H1 (cell line): ENCODE results near the gene TMEM182. TPM values are rescaled to one million over a fixed set of nuclear protein-coding genes. Genes with fewer than 3 reads are reported as not detected.

Experiments used
- CTCF ChIA-PET: fragments of 300-600 bp; sonication (Branson Sonifier 250); formaldehyde crosslinking; loops from one replicate; lab custom pipeline; 2021; ENCODE audit not compliant: partially characterized antibody; lab: Charles Lee
- POLR2A ChIA-PET: fragments of 300-600 bp; sonication (Branson Sonifier 250); formaldehyde crosslinking; loops from one replicate; lab custom pipeline; 2021; ENCODE audit warnings: inconsistent platforms; ENCODE audit not compliant: partially characterized antibody; lab: Charles Lee
- DNase-seq, 2 experiments: peaks; one replicate each; pipeline versions ENCODE4 v3.0.0 to v3.0.0-alpha.2; 2010 to 2022; ENCODE audit warnings: low spot score in 2 of 2, low read depth in 1 of 2, mixed read lengths in 1 of 2
- FAIRE-seq: peaks from 2 replicates; lab custom pipeline; 2011; peaks lifted over from hg19 to GRCh38; lab: Jason Lieb, UNC
- H2AFZ ChIP-seq: 2 replicates; pipeline ENCODE4 v1.8.1; 2012; ENCODE audit warnings: low read length, inconsistent platforms
- H2AK5ac ChIP-seq: 2 replicates; pipeline ENCODE4 v1.6.1; 2013; ENCODE audit warnings: low read depth, low read length
- H2BK120ac ChIP-seq: replicated peaks from 2 replicates; pipeline ENCODE3; 2013; ENCODE audit warnings: low read depth, low read length, inconsistent platforms
- H2BK12ac ChIP-seq: 2 replicates; pipeline ENCODE4 v1.6.1; 2013; ENCODE audit warnings: low read depth, low read length
- H2BK15ac ChIP-seq: 2 replicates; pipeline ENCODE4 v1.6.1; 2013; ENCODE audit warnings: low read length
- H2BK20ac ChIP-seq: 2 replicates; pipeline ENCODE4 v1.6.1; 2013; ENCODE audit warnings: low read length
- H2BK5ac ChIP-seq: 2 replicates; pipeline ENCODE4 v1.6.1; 2013; ENCODE audit warnings: low read depth, low read length
- H3K14ac ChIP-seq: 2 replicates; pipeline ENCODE4 v1.6.1; 2013; ENCODE audit warnings: inconsistent platforms; ENCODE audit not compliant: insufficient read length
- H3K18ac ChIP-seq: 2 replicates; pipeline ENCODE4 v1.6.1; 2013; ENCODE audit warnings: low read length; ENCODE audit errors: extremely low read depth
- H3K23ac ChIP-seq: 2 replicates; pipeline ENCODE4 v1.6.1; 2013; ENCODE audit warnings: inconsistent platforms; ENCODE audit not compliant: insufficient read length
- H3K23me2 ChIP-seq: 2 replicates; pipeline ENCODE4 v1.6.1; 2013; ENCODE audit warnings: low read depth, low read length
- H3K27ac ChIP-seq: 2 replicates; pipeline ENCODE4 v1.6.1; 2011; ENCODE audit warnings: low read depth, low read length, inconsistent platforms
- H3K27me3 ChIP-seq, 4 experiments: replicated peaks in 1 of 4; 1 replicate in 1 of 4; 2 replicates in 3 of 4; pipeline versions ENCODE4 v1.6.1 to v1.8.1; 2011 to 2013; ENCODE audit warnings: low read length in 3 of 4, mild to moderate bottlenecking in 3 of 4, inconsistent platforms in 2 of 4, mixed read lengths in 2 of 4, moderate library complexity in 1 of 4; ENCODE audit not compliant: control insufficient read depth in 3 of 4, insufficient read depth in 3 of 4; ENCODE audit errors: extremely low read depth in 1 of 4
- H3K36me3 ChIP-seq, 4 experiments: 2 replicates each; pipeline versions ENCODE4 v1.6.1 to v1.8.1; 2011 to 2013; ENCODE audit warnings: mild to moderate bottlenecking in 4 of 4, low read length in 3 of 4, moderate library complexity in 2 of 4, control low read depth in 1 of 4, inconsistent platforms in 1 of 4; ENCODE audit not compliant: insufficient read depth in 4 of 4, control insufficient read depth in 2 of 4
- H3K4ac ChIP-seq: replicated peaks from 2 replicates; pipeline ENCODE3; 2013; ENCODE audit warnings: low read length, low read depth, mixed read lengths, inconsistent platforms; ENCODE audit not compliant: insufficient read length
- H3K4me1 ChIP-seq, 4 experiments: replicated peaks in 1 of 4; 1 replicate in 1 of 4; 2 replicates in 3 of 4; pipeline versions ENCODE4 v1.6.1 to v1.8.1; 2011 to 2013; ENCODE audit warnings: low read length in 3 of 4, inconsistent platforms in 2 of 4, mixed read lengths in 1 of 4; ENCODE audit not compliant: insufficient read depth in 4 of 4, control insufficient read depth in 3 of 4
- H3K4me2 ChIP-seq, 2 experiments: 2 replicates each; pipeline versions ENCODE4 v1.6.1 to v1.8.1; 2011 to 2013; ENCODE audit warnings: low read depth in 2 of 2, low read length in 2 of 2, control low read depth in 1 of 2, inconsistent platforms in 1 of 2, mild to moderate bottlenecking in 1 of 2; ENCODE audit not compliant: insufficient read depth in 1 of 2
- H3K4me3 ChIP-seq, 4 experiments: fragments of 200-600, 300-600 bp in 1 of 4; sonication (generic), shearing (Covaris generic), sonication (Bioruptor Twin) in 1 of 4; 2 replicates each; pipeline versions ENCODE4 v1.5.1 to v1.8.1; 2011 to 2016; ENCODE audit warnings: low read length in 4 of 4, low read depth in 3 of 4, control low read depth in 2 of 4, inconsistent platforms in 2 of 4, mild to moderate bottlenecking in 2 of 4, mixed read lengths in 1 of 4, moderate library complexity in 1 of 4; ENCODE audit not compliant: insufficient read depth in 2 of 4; ENCODE audit errors: extremely low read depth in 1 of 4
- H3K56ac ChIP-seq: replicated peaks from 2 replicates; pipeline ENCODE3; 2013; ENCODE audit warnings: low read depth, mild to moderate bottlenecking, mixed read lengths, low read length, inconsistent platforms; ENCODE audit not compliant: insufficient read length
- H3K79me1 ChIP-seq: 2 replicates; pipeline ENCODE4 v1.6.1; 2013; ENCODE audit warnings: low read depth, low read length, control low read depth
- H3K79me2 ChIP-seq, 2 experiments: 2 replicates each; pipeline versions ENCODE4 v1.6.1 to v1.8.1; 2012 to 2013; ENCODE audit warnings: low read length in 2 of 2, mild to moderate bottlenecking in 2 of 2, inconsistent platforms in 1 of 2; ENCODE audit not compliant: insufficient read depth in 2 of 2, control insufficient read depth in 1 of 2
- H3K9ac ChIP-seq, 4 experiments: replicated peaks in 1 of 4; 1 replicate in 1 of 4; 2 replicates in 3 of 4; pipeline versions ENCODE4 v1.6.1 to v1.8.1; 2011 to 2013; ENCODE audit warnings: low read depth in 3 of 4, low read length in 3 of 4, control low read depth in 2 of 4, mild to moderate bottlenecking in 2 of 4, moderate library complexity in 2 of 4, inconsistent platforms in 1 of 4; ENCODE audit errors: extremely low read depth in 1 of 4
- H3K9me3 ChIP-seq, 2 experiments: 2 replicates each; pipeline versions ENCODE4 v1.6.1 to v1.8.1; 2012 to 2013; ENCODE audit warnings: mild to moderate bottlenecking in 2 of 2, moderate library complexity in 2 of 2, control low read depth in 1 of 2, inconsistent platforms in 1 of 2, low read depth in 1 of 2, low read length in 1 of 2, mixed read lengths in 1 of 2; ENCODE audit not compliant: insufficient read depth in 2 of 2
- H4K20me1 ChIP-seq, 2 experiments: replicated peaks in 1 of 2; 2 replicates each; pipeline versions ENCODE3 to v1.8.1; 2011 to 2013; ENCODE audit warnings: inconsistent platforms in 2 of 2, low read length in 2 of 2, mild to moderate bottlenecking in 1 of 2; ENCODE audit not compliant: insufficient read depth in 2 of 2, control insufficient read depth in 1 of 2
- H4K5ac ChIP-seq: 2 replicates; pipeline ENCODE4 v1.6.1; 2013; ENCODE audit warnings: low read length, low read depth, mixed read lengths, inconsistent platforms; ENCODE audit not compliant: insufficient read length
- H4K8ac ChIP-seq: 2 replicates; pipeline ENCODE4 v1.8.0; 2013; ENCODE audit warnings: mild to moderate bottlenecking, moderate library complexity, low read length, inconsistent platforms; ENCODE audit not compliant: insufficient read depth; ENCODE audit errors: extremely low read depth
- H4K91ac ChIP-seq: replicated peaks from 2 replicates; pipeline ENCODE3; 2013; ENCODE audit warnings: low read length, mixed read lengths, inconsistent platforms; ENCODE audit not compliant: insufficient read length
- CBX5 ChIP-seq: fragments of 300-800, 300-1000 bp; sonication (generic); IDR thresholded peaks from 2 replicates; pipeline ENCODE4 v1.7.1; 2016; ENCODE audit warnings: antibody characterized with exemption, low read length, low read depth
- CHD1 ChIP-seq: IDR thresholded peaks from 2 replicates; pipeline ENCODE4 v1.6.1; 2012; ENCODE audit warnings: low read depth, low read length, improper control_type of control experiment
- CREB1 ChIP-seq: IDR thresholded peaks from 2 replicates; pipeline ENCODE4 v1.6.1; 2012; ENCODE audit warnings: inconsistent platforms
- RFX5 ChIP-seq: IDR thresholded peaks from 2 replicates; pipeline ENCODE4 v1.6.1; 2011; ENCODE audit warnings: low read depth, low read length, improper control_type of control experiment, borderline replicate concordance
- TCF12 ChIP-seq: IDR thresholded peaks from 2 replicates; pipeline ENCODE4 v1.6.1; 2011; ENCODE audit warnings: low read depth, mild to moderate bottlenecking, low read length
- USF2 ChIP-seq: IDR thresholded peaks from 2 replicates; pipeline ENCODE4 v1.6.1; 2011; ENCODE audit warnings: low read length, improper control_type of control experiment
- WGBS, 2 experiments: shearing (Covaris generic) in 1 of 2; methylation state at CpG; one replicate each; pipeline versions ENCODE4 v1.1.6 to v1.1.7; 2013 to 2015; ENCODE audit warnings: low lambda C conversion rate in 2 of 2, mixed read lengths in 2 of 2, inconsistent platforms in 1 of 2, low coverage in 1 of 2, missing lambda C conversion rate in 1 of 2; ENCODE audit not compliant: insufficient replicate concordance in 2 of 2, insufficient coverage in 1 of 2, insufficient read length in 1 of 2; ENCODE audit errors: extremely low coverage in 1 of 2, missing lambda C conversion rate in 1 of 2; 5-methylcytosine and 5-hydroxymethylcytosine counted together
- polyA plus RNA-seq, 7 experiments: library from polyadenylated mRNA; depleted of rRNA in 3 of 7; stranded (reverse) in 5 of 7; unstranded in 2 of 7; fragments of >200 nt in 5 of 7; fragments of 200-250 nt in 2 of 7; gene quantifications; 1 replicate in 5 of 7; 2 replicates in 1 of 7; 4 replicates in 1 of 7; pipeline versions ENCODE4 v1.2.1 to v1.2.3, GENCODE V29; 2011 to 2013; ENCODE audit warnings: missing spikeins in 2 of 7, mixed read lengths in 2 of 7
- total RNA-seq: library from RNA; stranded (reverse); fragmentation: NEBNext Ultra II Directional; extraction: Animal tissue kit (Norgen Biotek cat#: 25700); gene quantifications from 2 replicates; pipeline ENCODE4 v1.2.1, GENCODE V29; 2021
- TF ChIP-seq, protein P1 (sequence below): IDR thresholded peaks from 2 replicates; pipeline ENCODE4 v1.6.1; 2012; ENCODE audit warnings: inconsistent platforms
- TF ChIP-seq, protein P2 (sequence below): IDR thresholded peaks from 2 replicates; pipeline ENCODE4 v1.6.1; 2012; ENCODE audit warnings: inconsistent platforms

Gene TMEM182
- total and polyA plus RNA-seq, 2 of the 8 experiments (the other 6 are each of a cell fraction or from before 2014, with no cell fraction given), result 3.1 to 4.3 TPM

GRCh38 chr2:102795641-102796040 is 33.8 kb downstream of the TMEM182 start:
- Histone ChIP-seq H4K5ac (no peak overlapping the region), H3K4me1 (0 out of 7 replicates have a peak, but pooled peaks cover 0 to 3% (median 0%) of the 10 kb centered on the region in 4 experiments), H3K4ac (no peak overlapping the region), H3K18ac (no peak overlapping the region), H4K20me1 (no peaks in the 10 kb centered on the region), H2BK5ac (no peak overlapping the region), H2AFZ (no peak overlapping the region), H3K27ac (no peak overlapping the region), H3K9ac (no peak overlapping the region), H2BK20ac (no peak overlapping the region), H4K91ac (no peak overlapping the region), H3K23me2 (no peaks in the 10 kb centered on the region), H4K8ac (no peak overlapping the region), H3K56ac (no peak overlapping the region), H3K4me2 (no peak overlapping the region), H3K14ac (no peak overlapping the region), H3K79me2 (no peaks in the 10 kb centered on the region), H3K36me3 (peaks cover 0 to 18% (median 1%) of the 10 kb centered on the region in 4 experiments; a peak in 4 of 8 replicates), H3K4me3 (no peak overlapping the region), H3K27me3 (no peaks in the 10 kb centered on the region), H3K79me1 (no peaks in the 10 kb centered on the region), H2BK15ac (no peak overlapping the region), H3K9me3 (peaks cover 11 to 14% of the 10 kb centered on the region in 2 experiments; a peak in 3 of 4 replicates), H2BK120ac (no peak overlapping the region), H2AK5ac (no peak overlapping the region), H3K23ac (no peak overlapping the region), H2BK12ac (no peak overlapping the region)
- 87% methylated on average over 4 of the region's 4 CpGs; no CpG with 5 or more reads in 1 of the 2 experiments for WGBS, 2 experiments
- TF ChIP-seq, protein P1, sequence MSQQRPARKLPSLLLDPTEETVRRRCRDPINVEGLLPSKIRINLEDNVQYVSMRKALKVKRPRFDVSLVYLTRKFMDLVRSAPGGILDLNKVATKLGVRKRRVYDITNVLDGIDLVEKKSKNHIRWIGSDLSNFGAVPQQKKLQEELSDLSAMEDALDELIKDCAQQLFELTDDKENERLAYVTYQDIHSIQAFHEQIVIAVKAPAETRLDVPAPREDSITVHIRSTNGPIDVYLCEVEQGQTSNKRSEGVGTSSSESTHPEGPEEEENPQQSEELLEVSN, result no peak
- TF ChIP-seq CREB1, result no peak
- TF ChIP-seq CBX5, result no peak
- TF ChIP-seq, protein P2, sequence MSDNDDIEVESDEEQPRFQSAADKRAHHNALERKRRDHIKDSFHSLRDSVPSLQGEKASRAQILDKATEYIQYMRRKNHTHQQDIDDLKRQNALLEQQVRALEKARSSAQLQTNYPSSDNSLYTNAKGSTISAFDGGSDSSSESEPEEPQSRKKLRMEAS, result no peak
- no peak for TF ChIP-seq USF2
- TF ChIP-seq TCF12, result no peak
- no peak for TF ChIP-seq CHD1
- no peak for TF ChIP-seq RFX5
- CTCF ChIA-PET, result interaction anchor here (0.7 to 2.7 kb wide), 4 partner anchors 10 to 69 kb away, joined by 3 to 14 read pairs (median 4); no protein-coding TSS in a partner anchor
- POLR2A ChIA-PET, result interaction anchor here (1.0 kb wide), 1 partner anchor 59 kb away, joined by 3 read pairs; a partner anchor contains a TSS
- DNase-seq, result no peak
- no peak for FAIRE-seq
